ENCODE results near the gene NAA35. TPM values are rescaled to one million over a fixed set of nuclear protein-coding genes. Genes with fewer than 3 reads are reported as not detected.

Gene NAA35
- total RNA-seq, 1 donor, result 25.9 TPM

- no peak for DNase-seq (ENCODE audit: low read depth)
- TF ChIP-seq, protein P1, sequence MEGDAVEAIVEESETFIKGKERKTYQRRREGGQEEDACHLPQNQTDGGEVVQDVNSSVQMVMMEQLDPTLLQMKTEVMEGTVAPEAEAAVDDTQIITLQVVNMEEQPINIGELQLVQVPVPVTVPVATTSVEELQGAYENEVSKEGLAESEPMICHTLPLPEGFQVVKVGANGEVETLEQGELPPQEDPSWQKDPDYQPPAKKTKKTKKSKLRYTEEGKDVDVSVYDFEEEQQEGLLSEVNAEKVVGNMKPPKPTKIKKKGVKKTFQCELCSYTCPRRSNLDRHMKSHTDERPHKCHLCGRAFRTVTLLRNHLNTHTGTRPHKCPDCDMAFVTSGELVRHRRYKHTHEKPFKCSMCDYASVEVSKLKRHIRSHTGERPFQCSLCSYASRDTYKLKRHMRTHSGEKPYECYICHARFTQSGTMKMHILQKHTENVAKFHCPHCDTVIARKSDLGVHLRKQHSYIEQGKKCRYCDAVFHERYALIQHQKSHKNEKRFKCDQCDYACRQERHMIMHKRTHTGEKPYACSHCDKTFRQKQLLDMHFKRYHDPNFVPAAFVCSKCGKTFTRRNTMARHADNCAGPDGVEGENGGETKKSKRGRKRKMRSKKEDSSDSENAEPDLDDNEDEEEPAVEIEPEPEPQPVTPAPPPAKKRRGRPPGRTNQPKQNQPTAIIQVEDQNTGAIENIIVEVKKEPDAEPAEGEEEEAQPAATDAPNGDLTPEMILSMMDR (IDR thresholded peaks at IDR 0.05; ENCODE audit: insufficient read depth, low read length), result no peak
- H3K4me3 ChIP-seq (ENCODE audit: low read depth, low read length), result no peak overlapping the region
Observed at GRCh38 chr9:86036555-86036954, 95.6 kb downstream of the NAA35 start.

GRCh38 chr9:86039991-86040860 is 99.3 kb downstream of the NAA35 start:
- no peak for DNase-seq (ENCODE audit: low read depth)
- no peak overlapping the region for H3K4me3 ChIP-seq (ENCODE audit: low read depth, low read length)
- TF ChIP-seq, protein P1 (IDR thresholded peaks at IDR 0.05; ENCODE audit: insufficient read depth, low read length), result no peak

DNA sequence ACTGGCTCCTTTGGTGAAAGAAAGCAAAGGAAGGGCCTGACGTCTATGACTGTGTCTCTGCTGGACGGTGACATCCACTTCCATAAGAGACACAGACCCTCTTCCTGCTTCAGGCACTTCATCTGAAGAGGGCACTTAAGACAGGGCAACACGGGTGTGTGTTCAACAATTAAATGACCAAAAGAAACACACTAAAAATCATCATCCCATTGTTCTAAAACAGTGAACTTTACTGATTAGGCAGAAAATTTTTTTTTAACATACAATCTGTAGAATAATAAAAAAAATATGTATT is 99.9 kb downstream of the NAA35 start:
- no peak for DNase-seq (ENCODE audit: low read depth)
- H3K4me3 ChIP-seq (ENCODE audit: low read depth, low read length), result no peak overlapping the region
- TF ChIP-seq, protein P1 (IDR thresholded peaks at IDR 0.05; ENCODE audit: insufficient read depth, low read length), result no peak

GRCh38 chr9:86041311-86041741 is 100.4 kb downstream of the NAA35 start:
- H3K4me3 ChIP-seq (ENCODE audit: low read depth, low read length), result no peak overlapping the region
- TF ChIP-seq, protein P1 (IDR thresholded peaks at IDR 0.05; ENCODE audit: insufficient read depth, low read length), result no peak
- DNase-seq (ENCODE audit: low read depth), result peak; percentile 66

DNA sequence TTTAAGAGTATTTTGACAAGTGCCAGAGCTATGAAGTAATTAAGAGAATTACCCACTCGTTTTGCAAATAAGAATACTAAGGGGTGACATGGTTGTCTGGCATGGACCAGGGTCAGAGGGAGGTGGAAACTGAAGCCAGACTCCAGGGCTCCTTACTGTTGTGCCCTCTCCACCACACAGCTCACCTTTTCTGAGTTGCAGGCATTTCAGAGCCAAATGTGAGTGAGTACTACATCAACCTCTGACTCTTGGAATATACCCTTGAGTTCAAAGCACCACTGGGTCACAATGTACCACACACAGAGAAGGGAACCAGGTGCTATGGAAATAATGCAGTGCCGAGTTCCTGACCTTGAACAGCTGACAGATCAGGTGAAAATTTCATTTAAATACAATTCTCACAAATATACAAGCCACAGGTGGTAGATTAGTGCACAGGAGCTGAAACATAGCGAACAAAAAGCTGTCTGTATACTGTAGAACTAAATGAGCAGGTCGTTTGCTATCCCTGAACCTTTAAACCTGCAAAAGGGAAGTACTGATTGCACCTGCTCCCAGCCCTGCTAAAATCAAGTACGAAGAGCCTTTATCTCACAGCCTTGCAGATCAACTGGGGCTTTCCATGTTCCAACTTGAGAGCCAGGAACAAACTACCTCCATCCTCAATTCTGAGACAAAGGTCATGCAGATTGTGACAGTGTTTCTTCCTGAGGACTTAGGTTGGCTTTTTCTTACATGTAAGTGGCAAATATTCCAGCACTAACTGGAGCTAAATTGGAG is 101.4 kb downstream of the NAA35 start:
- H3K4me3 ChIP-seq (ENCODE audit: low read depth, low read length), result no peak overlapping the region
- TF ChIP-seq, protein P1 (IDR thresholded peaks at IDR 0.05; ENCODE audit: insufficient read depth, low read length), result no peak
- DNase-seq (ENCODE audit: low read depth), result no peak

DNA sequence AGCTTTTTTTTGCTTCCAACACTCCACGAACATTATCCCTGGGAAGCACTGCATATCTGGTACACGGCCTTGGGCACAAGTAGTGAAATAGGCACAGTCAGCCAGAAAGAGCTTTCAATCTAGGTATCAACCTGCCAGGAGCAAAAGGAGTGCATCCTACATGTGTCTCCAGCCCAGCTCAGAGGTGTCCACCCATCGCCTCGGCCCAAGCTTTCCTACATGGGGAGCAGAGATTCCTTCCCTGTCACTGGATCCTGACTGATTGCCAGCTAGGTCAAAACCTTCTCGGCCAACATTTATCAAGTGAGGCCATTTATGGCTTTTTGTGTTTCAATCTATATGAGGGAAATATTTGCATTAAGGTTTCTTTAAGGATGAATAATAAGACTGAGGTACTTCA is 102.6 kb downstream of the NAA35 start:
- H3K4me3 ChIP-seq (ENCODE audit: low read depth, low read length), result no peak overlapping the region
- DNase-seq (ENCODE audit: low read depth), result no peak
- TF ChIP-seq, protein P1 (IDR thresholded peaks at IDR 0.05; ENCODE audit: insufficient read depth, low read length), result no peak
